GM12878 (cell line): ENCODE data around the gene CEP295NL. TPM values are rescaled to one million over a fixed set of nuclear protein-coding genes. Genes with fewer than 3 reads are reported as not detected.

Experiments
- ATAC-seq: fragments of 200-7000 bp; cut with Tn5 transposase; 3 replicates; pipeline ENCODE4 v1.9.1; 2020; ENCODE audit warnings: mild to moderate bottlenecking, moderate library complexity
- BruUV-seq: library from RNA; stranded (reverse); fragments of 400-500 nt; replicated peaks from 2 replicates; lab custom pipeline; 2021; lab: Mats Ljungman, UMichigan
- CTCF ChIA-PET: fragments of 300-600 bp; sonication (Branson Sonifier 250); formaldehyde crosslinking; extraction: SDS; loops from one replicate; lab custom pipeline; 2021; ENCODE audit warnings: inconsistent platforms; lab: Yijun Ruan, JAX
- POLR2A ChIA-PET: fragments of 350-600 bp; formaldehyde crosslinking; extraction: SDS; loops from one replicate; lab custom pipeline; 2021; ENCODE audit warnings: inconsistent platforms; lab: Charles Lee
- RAD21 ChIA-PET: fragments of 300-600 bp; sonication (Branson Sonifier 250); formaldehyde crosslinking; loops from one replicate; lab custom pipeline; 2023; ENCODE audit warnings: antibody characterized with exemption; ENCODE audit not compliant: unreplicated experiment; lab: Charles Lee
- SMC1A ChIA-PET: fragments of 300-600 bp; sonication (Branson Sonifier 250); formaldehyde crosslinking; loops from one replicate; lab custom pipeline; 2023; ENCODE audit not compliant: unreplicated experiment, uncharacterized antibody; lab: Charles Lee
- DNase-seq: peaks from one replicate; pipeline ENCODE4 v3.0.0-alpha.2; 2011; ENCODE audit warnings: low read depth, low spot score
- FAIRE-seq: peaks from 3 replicates; lab custom pipeline; 2011; peaks lifted over from hg19 to GRCh38; lab: Jason Lieb, UNC
- H2AFZ ChIP-seq: 2 replicates; pipeline ENCODE4 v1.6.0; 2011; ENCODE audit warnings: low read depth, low read length, control low read depth; ENCODE audit not compliant: control insufficient read depth
- H3K27ac ChIP-seq: 2 replicates; pipeline ENCODE4 v1.5.1; 2011; ENCODE audit warnings: control low read depth; ENCODE audit not compliant: control insufficient read depth, insufficient read depth
- H3K27me3 ChIP-seq, 2 experiments: replicated peaks in 1 of 2; 2 replicates each; pipeline versions ENCODE4 v1.6.0 to v1.6.1; 2011; ENCODE audit warnings: low read length in 1 of 2; ENCODE audit not compliant: control insufficient read depth in 2 of 2, insufficient read depth in 2 of 2
- H3K36me3 ChIP-seq, 2 experiments: 2 replicates each; pipeline ENCODE4 v1.5.1; 2011; ENCODE audit warnings: low read length in 1 of 2; ENCODE audit not compliant: control insufficient read depth in 2 of 2, insufficient read depth in 2 of 2
- H3K4me1 ChIP-seq: 2 replicates; pipeline ENCODE4 v1.6.1; 2011; ENCODE audit warnings: mild to moderate bottlenecking, low read length, moderate library complexity, mixed read lengths; ENCODE audit not compliant: control insufficient read depth, insufficient read depth
- H3K4me2 ChIP-seq: 2 replicates; pipeline ENCODE4 v1.6.0; 2011; ENCODE audit warnings: control low read depth; ENCODE audit not compliant: control insufficient read depth, insufficient read depth
- H3K4me3 ChIP-seq: fragments of 200-600 bp; sonication (generic); 2 replicates; pipeline ENCODE4 v1.5.1; 2016
- H3K79me2 ChIP-seq: 2 replicates; pipeline ENCODE4 v1.6.0; 2011; ENCODE audit warnings: low read length; ENCODE audit not compliant: control insufficient read depth, insufficient read depth
- H3K9ac ChIP-seq: 2 replicates; pipeline ENCODE4 v1.8.0; 2011; ENCODE audit warnings: low read length, control low read depth, mixed read lengths; ENCODE audit not compliant: control insufficient read depth, insufficient read depth
- H3K9me3 ChIP-seq: replicated peaks from 3 replicates; pipeline ENCODE4 v1.5.1; 2011; ENCODE audit warnings: mild to moderate bottlenecking, low read length; ENCODE audit not compliant: control insufficient read depth, insufficient read depth
- H4K20me1 ChIP-seq: 2 replicates; pipeline ENCODE4 v1.6.0; 2011; ENCODE audit not compliant: control insufficient read depth, insufficient read depth
- ESRRA ChIP-seq: IDR thresholded peaks from 2 replicates; pipeline ENCODE4 v1.6.1; 2012; ENCODE audit warnings: mild to moderate bottlenecking, low read length, improper control_type of control experiment
- HDAC6 ChIP-seq: fragments of 200-600 bp; sonication (generic); IDR thresholded peaks from one replicate; pipeline ENCODE4 v1.8.0; 2017; ENCODE audit warnings: antibody characterized with exemption; ENCODE audit not compliant: unreplicated experiment
- MTA2 ChIP-seq: fragments of 450-650 bp; IDR thresholded peaks from 2 replicates; pipeline ENCODE4 v1.6.1; 2016; ENCODE audit warnings: low read depth, mild to moderate bottlenecking, moderate library complexity
- POLR2AphosphoS5 ChIP-seq: IDR thresholded peaks from 2 replicates; pipeline ENCODE4 v1.6.1; 2011; ENCODE audit warnings: mild to moderate bottlenecking, low read length, inconsistent platforms
- RAD21 ChIP-seq: IDR thresholded peaks from 2 replicates; pipeline ENCODE4 v1.6.1; 2011; ENCODE audit warnings: mild to moderate bottlenecking, low read depth, low read length, moderate library complexity; ENCODE audit not compliant: insufficient read depth
- RBBP5 ChIP-seq: fragments of 200-600 bp; sonication (generic); conservative IDR thresholded peaks from 2 replicates; pipeline ENCODE4 v1.6.1; 2016
- SUZ12 ChIP-seq: fragments of 200-600 bp; sonication (generic); IDR thresholded peaks from one replicate; pipeline ENCODE4 v1.6.1; 2018; ENCODE audit warnings: antibody characterized with exemption, mild to moderate bottlenecking; ENCODE audit not compliant: unreplicated experiment
- TCF12 ChIP-seq: IDR thresholded peaks from 2 replicates; pipeline ENCODE4 v1.6.1; 2011; ENCODE audit warnings: low read depth, mild to moderate bottlenecking, low read length
- WRNIP1 ChIP-seq: IDR thresholded peaks from 2 replicates; pipeline ENCODE4 v1.6.1; 2011; ENCODE audit warnings: low read depth, low read length, improper control_type of control experiment, borderline replicate concordance
- YBX1 ChIP-seq: fragments of 450-650 bp; IDR thresholded peaks from 2 replicates; pipeline ENCODE4 v1.6.1; 2016; ENCODE audit warnings: antibody characterized with exemption
- WGBS: methylation state at CpG from one replicate; pipeline ENCODE4 v1.1.6; 2016; ENCODE audit warnings: low lambda C conversion rate; ENCODE audit not compliant: insufficient replicate concordance, insufficient coverage; ENCODE audit errors: missing lambda C conversion rate; 5-methylcytosine and 5-hydroxymethylcytosine counted together
- in situ Hi-C: fragments of 300-500 bp; cut with MboI; formaldehyde crosslinking; loops from 9 replicates; pipeline ENCODE4 v1.14.3; 2018; ENCODE audit warnings: mixed read lengths
- intact Hi-C: fragments of 100-400 bp; cut with micrococcal nuclease; formaldehyde crosslinking; loops from one replicate; pipeline ENCODE4 v1.14.2; 2022; ENCODE audit not compliant: unreplicated experiment
- polyA plus RNA-seq, 11 experiments: library from polyadenylated mRNA; depleted of rRNA in 4 of 11; unstranded in 6 of 11; stranded (reverse) in 5 of 11; fragments of >200 nt; fragmentation: Nextera tagmentation in 4 of 11; fragmentation: Illumina TruSeq in 1 of 11; extraction: Ambion mirVana in 4 of 11; extraction: Trizol in 1 of 11; gene quantifications; 1 replicate in 1 of 11; 2 replicates in 10 of 11; pipeline versions ENCODE4 v1.2.1 to v1.2.3, GENCODE V29; 2011 to 2016; ENCODE audit warnings: inconsistent platforms in 2 of 11, missing spikeins in 2 of 11, low read depth in 1 of 11
- total RNA-seq, 4 experiments: library from RNA; depleted of rRNA in 3 of 4; stranded (reverse); fragments of >200 nt in 3 of 4; fragmentation: Illumina TruSeq in 1 of 4; extraction: Trizol in 1 of 4; gene quantifications; 2 replicates each; pipeline versions ENCODE4 v1.2.1 to v1.2.3, GENCODE V29; 2013 to 2021
- TF ChIP-seq, protein P1 (sequence below): fragments of 450-650 bp; formaldehyde crosslinking; IDR thresholded peaks from 2 replicates; pipeline ENCODE4 v1.4.0; 2020; ENCODE audit warnings: mild to moderate bottlenecking, moderate library complexity
- TF ChIP-seq, protein P2 (sequence below): IDR thresholded peaks from 2 replicates; pipeline ENCODE4 v1.6.1; 2011; ENCODE audit warnings: mild to moderate bottlenecking, low read depth, low read length, moderate library complexity; ENCODE audit not compliant: insufficient replicate concordance
- TF ChIP-seq, protein P3 (sequence below): IDR thresholded peaks from 2 replicates; pipeline ENCODE4 v1.6.1; 2012; ENCODE audit warnings: improper control_type of control experiment, low read depth, low read length; ENCODE audit not compliant: insufficient replicate concordance

CEP295NL gene
- total and polyA plus RNA-seq, 10 of the 15 experiments (the other 5 are each of a cell fraction or from before 2014, with no cell fraction given) = not detected

DNA sequence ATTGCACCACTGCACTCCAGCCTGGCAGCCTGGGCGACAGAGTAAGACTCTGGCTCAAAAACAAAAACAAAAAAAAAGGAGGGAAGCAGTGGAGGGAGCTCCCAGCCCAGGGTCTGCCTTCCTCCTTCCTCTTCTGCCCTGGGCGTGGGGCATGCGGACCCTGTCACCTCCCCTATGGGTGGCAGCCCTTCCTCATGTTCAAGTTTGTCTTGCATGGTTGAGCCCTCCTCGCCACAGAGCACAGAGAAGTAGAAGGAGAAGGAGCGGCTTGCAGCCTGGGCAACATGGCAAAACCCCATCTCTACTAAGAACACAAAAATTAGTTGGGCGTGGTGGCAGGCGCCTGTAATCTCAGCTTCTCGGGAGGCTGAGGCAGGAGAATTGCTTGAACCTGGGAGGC is 43.6 kb upstream of the CEP295NL start:
- Histone ChIP-seq H3K9ac (no peak overlapping the region), H3K27ac (no peak overlapping the region), H3K9me3 (peaks cover 10% of the 10 kb centered on the region; the same call in 2 of the 3 replicates), H3K27me3 (peaks cover 0 to 5% of the 10 kb centered on the region in 2 experiments; a peak in 2 of 4 replicates), H3K36me3 (no peaks in the 10 kb centered on the region), H3K79me2 (no peaks in the 10 kb centered on the region), H4K20me1 (no peaks in the 10 kb centered on the region), H3K4me3 (no peak overlapping the region), H3K4me1 (no peaks in the 10 kb centered on the region), H2AFZ (no peak overlapping the region), H3K4me2 (no peak overlapping the region)
- no TSS peak for BruUV-seq
- ATAC-seq (no peak), DNase-seq (no peak), FAIRE-seq (no peak)
- POLR2A ChIA-PET = no interaction called here
- intact Hi-C loops = no loop called here
- 12% methylated on average over 8 of the region's 8 CpGs for WGBS
- CTCF ChIA-PET = no interaction called here
- RAD21 ChIA-PET = no interaction called here
- in situ Hi-C loops = no loop called here
- TF ChIP-seq, protein P1, sequence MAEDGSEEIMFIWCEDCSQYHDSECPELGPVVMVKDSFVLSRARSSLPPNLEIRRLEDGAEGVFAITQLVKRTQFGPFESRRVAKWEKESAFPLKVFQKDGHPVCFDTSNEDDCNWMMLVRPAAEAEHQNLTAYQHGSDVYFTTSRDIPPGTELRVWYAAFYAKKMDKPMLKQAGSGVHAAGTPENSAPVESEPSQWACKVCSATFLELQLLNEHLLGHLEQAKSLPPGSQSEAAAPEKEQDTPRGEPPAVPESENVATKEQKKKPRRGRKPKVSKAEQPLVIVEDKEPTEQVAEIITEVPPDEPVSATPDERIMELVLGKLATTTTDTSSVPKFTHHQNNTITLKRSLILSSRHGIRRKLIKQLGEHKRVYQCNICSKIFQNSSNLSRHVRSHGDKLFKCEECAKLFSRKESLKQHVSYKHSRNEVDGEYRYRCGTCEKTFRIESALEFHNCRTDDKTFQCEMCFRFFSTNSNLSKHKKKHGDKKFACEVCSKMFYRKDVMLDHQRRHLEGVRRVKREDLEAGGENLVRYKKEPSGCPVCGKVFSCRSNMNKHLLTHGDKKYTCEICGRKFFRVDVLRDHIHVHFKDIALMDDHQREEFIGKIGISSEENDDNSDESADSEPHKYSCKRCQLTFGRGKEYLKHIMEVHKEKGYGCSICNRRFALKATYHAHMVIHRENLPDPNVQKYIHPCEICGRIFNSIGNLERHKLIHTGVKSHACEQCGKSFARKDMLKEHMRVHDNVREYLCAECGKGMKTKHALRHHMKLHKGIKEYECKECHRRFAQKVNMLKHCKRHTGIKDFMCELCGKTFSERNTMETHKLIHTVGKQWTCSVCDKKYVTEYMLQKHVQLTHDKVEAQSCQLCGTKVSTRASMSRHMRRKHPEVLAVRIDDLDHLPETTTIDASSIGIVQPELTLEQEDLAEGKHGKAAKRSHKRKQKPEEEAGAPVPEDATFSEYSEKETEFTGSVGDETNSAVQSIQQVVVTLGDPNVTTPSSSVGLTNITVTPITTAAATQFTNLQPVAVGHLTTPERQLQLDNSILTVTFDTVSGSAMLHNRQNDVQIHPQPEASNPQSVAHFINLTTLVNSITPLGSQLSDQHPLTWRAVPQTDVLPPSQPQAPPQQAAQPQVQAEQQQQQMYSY (CRISPR knock-in tag) = no peak
- TF ChIP-seq TCF12 (no peak), POLR2AphosphoS5 (no peak), MTA2 (no peak), RAD21 (no peak), SUZ12 (no peak), ESRRA (no peak), HDAC6 (no peak), RBBP5 (no peak), WRNIP1 (no peak), YBX1 (no peak)
- TF ChIP-seq, protein P2, sequence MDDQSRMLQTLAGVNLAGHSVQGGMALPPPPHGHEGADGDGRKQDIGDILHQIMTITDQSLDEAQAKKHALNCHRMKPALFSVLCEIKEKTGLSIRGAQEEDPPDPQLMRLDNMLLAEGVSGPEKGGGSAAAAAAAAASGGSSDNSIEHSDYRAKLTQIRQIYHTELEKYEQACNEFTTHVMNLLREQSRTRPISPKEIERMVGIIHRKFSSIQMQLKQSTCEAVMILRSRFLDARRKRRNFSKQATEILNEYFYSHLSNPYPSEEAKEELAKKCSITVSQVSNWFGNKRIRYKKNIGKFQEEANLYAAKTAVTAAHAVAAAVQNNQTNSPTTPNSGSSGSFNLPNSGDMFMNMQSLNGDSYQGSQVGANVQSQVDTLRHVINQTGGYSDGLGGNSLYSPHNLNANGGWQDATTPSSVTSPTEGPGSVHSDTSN = no peak
- TF ChIP-seq, protein P3, sequence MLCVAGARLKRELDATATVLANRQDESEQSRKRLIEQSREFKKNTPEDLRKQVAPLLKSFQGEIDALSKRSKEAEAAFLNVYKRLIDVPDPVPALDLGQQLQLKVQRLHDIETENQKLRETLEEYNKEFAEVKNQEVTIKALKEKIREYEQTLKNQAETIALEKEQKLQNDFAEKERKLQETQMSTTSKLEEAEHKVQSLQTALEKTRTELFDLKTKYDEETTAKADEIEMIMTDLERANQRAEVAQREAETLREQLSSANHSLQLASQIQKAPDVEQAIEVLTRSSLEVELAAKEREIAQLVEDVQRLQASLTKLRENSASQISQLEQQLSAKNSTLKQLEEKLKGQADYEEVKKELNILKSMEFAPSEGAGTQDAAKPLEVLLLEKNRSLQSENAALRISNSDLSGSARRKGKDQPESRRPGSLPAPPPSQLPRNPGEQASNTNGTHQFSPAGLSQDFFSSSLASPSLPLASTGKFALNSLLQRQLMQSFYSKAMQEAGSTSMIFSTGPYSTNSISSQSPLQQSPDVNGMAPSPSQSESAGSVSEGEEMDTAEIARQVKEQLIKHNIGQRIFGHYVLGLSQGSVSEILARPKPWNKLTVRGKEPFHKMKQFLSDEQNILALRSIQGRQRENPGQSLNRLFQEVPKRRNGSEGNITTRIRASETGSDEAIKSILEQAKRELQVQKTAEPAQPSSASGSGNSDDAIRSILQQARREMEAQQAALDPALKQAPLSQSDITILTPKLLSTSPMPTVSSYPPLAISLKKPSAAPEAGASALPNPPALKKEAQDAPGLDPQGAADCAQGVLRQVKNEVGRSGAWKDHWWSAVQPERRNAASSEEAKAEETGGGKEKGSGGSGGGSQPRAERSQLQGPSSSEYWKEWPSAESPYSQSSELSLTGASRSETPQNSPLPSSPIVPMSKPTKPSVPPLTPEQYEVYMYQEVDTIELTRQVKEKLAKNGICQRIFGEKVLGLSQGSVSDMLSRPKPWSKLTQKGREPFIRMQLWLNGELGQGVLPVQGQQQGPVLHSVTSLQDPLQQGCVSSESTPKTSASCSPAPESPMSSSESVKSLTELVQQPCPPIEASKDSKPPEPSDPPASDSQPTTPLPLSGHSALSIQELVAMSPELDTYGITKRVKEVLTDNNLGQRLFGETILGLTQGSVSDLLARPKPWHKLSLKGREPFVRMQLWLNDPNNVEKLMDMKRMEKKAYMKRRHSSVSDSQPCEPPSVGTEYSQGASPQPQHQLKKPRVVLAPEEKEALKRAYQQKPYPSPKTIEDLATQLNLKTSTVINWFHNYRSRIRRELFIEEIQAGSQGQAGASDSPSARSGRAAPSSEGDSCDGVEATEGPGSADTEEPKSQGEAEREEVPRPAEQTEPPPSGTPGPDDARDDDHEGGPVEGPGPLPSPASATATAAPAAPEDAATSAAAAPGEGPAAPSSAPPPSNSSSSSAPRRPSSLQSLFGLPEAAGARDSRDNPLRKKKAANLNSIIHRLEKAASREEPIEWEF = no peak
- SMC1A ChIA-PET = no interaction called here
